Measurements from ENCODE around the gene BAG3. TPM values are rescaled to one million over a fixed set of nuclear protein-coding genes. Genes with fewer than 3 reads are reported as not detected.

The BAG3 gene
- polyA plus RNA-seq, 1 donor from 2014 or later: 0.61 TPM

GRCh38 chr10:119669975-119670640 lies 18.9 kb downstream of the BAG3 start:
- no peak overlapping the region for H3K4me3 ChIP-seq (ENCODE audit: low read length)
- no peaks in the 10 kb centered on the region for H3K27me3 ChIP-seq (ENCODE audit: insufficient read depth, low read depth, low read length)
- H3K9me3 ChIP-seq (ENCODE audit: low read length): no peaks in the 10 kb centered on the region
- no peaks in the 10 kb centered on the region for H3K9me2 ChIP-seq (ENCODE audit: insufficient read depth, low read length)
- TF ChIP-seq POLR2AphosphoS5 (IDR thresholded peaks at IDR 0.05): no peak
- TF ChIP-seq EP300 (conservative IDR thresholded peaks at IDR 0.05; ENCODE audit: poor library complexity, severe bottlenecking): no peak
- TF ChIP-seq MXI1 (conservative IDR thresholded peaks at IDR 0.05; ENCODE audit: poor library complexity, severe bottlenecking): no peak
- TF ChIP-seq EZH2 (IDR thresholded peaks at IDR 0.05; ENCODE audit: borderline replicate concordance, insufficient read depth, low read length, poor library complexity, severe bottlenecking): no peak
- no peak for TF ChIP-seq TAF1 (IDR thresholded peaks at IDR 0.05; ENCODE audit: low read depth)
- TF ChIP-seq CTCF (IDR thresholded peaks at IDR 0.05; ENCODE audit: poor library complexity, severe bottlenecking): no peak
- no peak for TF ChIP-seq REST (IDR thresholded peaks at IDR 0.05; ENCODE audit: borderline replicate concordance)
- TF ChIP-seq SMC3 (conservative IDR thresholded peaks at IDR 0.05; ENCODE audit: poor library complexity): no peak
- TF ChIP-seq RAD21 (conservative IDR thresholded peaks at IDR 0.05): no peak
- H3K36me3 ChIP-seq (ENCODE audit: insufficient read depth, low read length): no peaks in the 10 kb centered on the region
- H3K27ac ChIP-seq (ENCODE audit: low read length): no peak overlapping the region
- no peak overlapping the region for H3K9ac ChIP-seq (ENCODE audit: low read length)
- no peak overlapping the region for H3K4me2 ChIP-seq (ENCODE audit: low read length)
- no peak overlapping the region for H2AFZ ChIP-seq (ENCODE audit: low read depth, low read length)
- H4K20me1 ChIP-seq (ENCODE audit: insufficient read depth): no peaks in the 10 kb centered on the region
- no peaks in the 10 kb centered on the region for H3F3A ChIP-seq (ENCODE audit: insufficient read depth, low read length, poor library complexity, severe bottlenecking)
- no peaks in the 10 kb centered on the region for H3K79me2 ChIP-seq (replicated peaks; ENCODE audit: insufficient read depth, low read length)

GRCh38 chr10:119670717-119671116 lies 19.5 kb downstream of the BAG3 start:
- Histone ChIP-seq H3K36me3 (ENCODE audit: insufficient read depth, low read length) (no peaks in the 10 kb centered on the region), H3K4me2 (ENCODE audit: low read length) (no peak overlapping the region), H4K20me1 (ENCODE audit: insufficient read depth) (no peaks in the 10 kb centered on the region), H3K9me2 (ENCODE audit: insufficient read depth, low read length) (no peaks in the 10 kb centered on the region), H3K27me3 (ENCODE audit: insufficient read depth, low read depth, low read length) (no peaks in the 10 kb centered on the region), H3K4me3 (ENCODE audit: low read length) (no peak overlapping the region), H3K9me3 (ENCODE audit: low read length) (no peaks in the 10 kb centered on the region), H2AFZ (ENCODE audit: low read depth, low read length) (no peak overlapping the region), H3K9ac (ENCODE audit: low read length) (no peak overlapping the region), H3K79me2 (replicated peaks; ENCODE audit: insufficient read depth, low read length) (no peaks in the 10 kb centered on the region), H3K27ac (ENCODE audit: low read length) (no peak overlapping the region), H3F3A (ENCODE audit: insufficient read depth, low read length, poor library complexity, severe bottlenecking) (no peaks in the 10 kb centered on the region)
- TF ChIP-seq EP300 (conservative IDR thresholded peaks at IDR 0.05; ENCODE audit: poor library complexity, severe bottlenecking) (no peak), CTCF (IDR thresholded peaks at IDR 0.05; ENCODE audit: poor library complexity, severe bottlenecking) (no peak), RAD21 (conservative IDR thresholded peaks at IDR 0.05) (no peak), SMC3 (conservative IDR thresholded peaks at IDR 0.05; ENCODE audit: poor library complexity) (no peak), POLR2AphosphoS5 (IDR thresholded peaks at IDR 0.05) (no peak), TAF1 (IDR thresholded peaks at IDR 0.05; ENCODE audit: low read depth) (no peak), REST (IDR thresholded peaks at IDR 0.05; ENCODE audit: borderline replicate concordance) (no peak), MXI1 (conservative IDR thresholded peaks at IDR 0.05; ENCODE audit: poor library complexity, severe bottlenecking) (no peak), EZH2 (IDR thresholded peaks at IDR 0.05; ENCODE audit: borderline replicate concordance, insufficient read depth, low read length, poor library complexity, severe bottlenecking) (no peak)

All from neural cell (in vitro differentiated cells).